SU-DHL-6 (cell line): ENCODE data around the gene ASTN2.

ENCODE experiments used
- CTCF ChIP-seq: fragments of 200-600 bp; sonication (generic); IDR thresholded peaks from one replicate; pipeline ENCODE4 v1.5.1; 2017; ENCODE audit warnings: antibody characterized with exemption, mild to moderate bottlenecking, low read length, moderate library complexity; ENCODE audit not compliant: insufficient read depth, poor library complexity, severe bottlenecking
- EZH2phosphoT487 ChIP-seq: fragments of 200-600 bp; sonication (generic), shearing (Covaris generic); conservative IDR thresholded peaks from 2 replicates; pipeline ENCODE4 v1.6.1; 2018; ENCODE audit warnings: mild to moderate bottlenecking, antibody characterized with exemption, low read length, moderate library complexity, mixed read lengths

- no peak for TF ChIP-seq CTCF
- TF ChIP-seq EZH2phosphoT487, result no peak
Observed at GRCh38 chr9:116888066-116888465, 526.8 kb downstream of the ASTN2 start.
